Measurements from ENCODE around the gene ATXN7L1. TPM values are rescaled to one million over a fixed set of nuclear protein-coding genes. Genes with fewer than 3 reads are reported as not detected.

ATXN7L1 gene
- total and polyA plus RNA-seq, 2 of the 4 experiments (the other 2 are of a cell fraction): 3.5 to 4.3 TPM

DNA sequence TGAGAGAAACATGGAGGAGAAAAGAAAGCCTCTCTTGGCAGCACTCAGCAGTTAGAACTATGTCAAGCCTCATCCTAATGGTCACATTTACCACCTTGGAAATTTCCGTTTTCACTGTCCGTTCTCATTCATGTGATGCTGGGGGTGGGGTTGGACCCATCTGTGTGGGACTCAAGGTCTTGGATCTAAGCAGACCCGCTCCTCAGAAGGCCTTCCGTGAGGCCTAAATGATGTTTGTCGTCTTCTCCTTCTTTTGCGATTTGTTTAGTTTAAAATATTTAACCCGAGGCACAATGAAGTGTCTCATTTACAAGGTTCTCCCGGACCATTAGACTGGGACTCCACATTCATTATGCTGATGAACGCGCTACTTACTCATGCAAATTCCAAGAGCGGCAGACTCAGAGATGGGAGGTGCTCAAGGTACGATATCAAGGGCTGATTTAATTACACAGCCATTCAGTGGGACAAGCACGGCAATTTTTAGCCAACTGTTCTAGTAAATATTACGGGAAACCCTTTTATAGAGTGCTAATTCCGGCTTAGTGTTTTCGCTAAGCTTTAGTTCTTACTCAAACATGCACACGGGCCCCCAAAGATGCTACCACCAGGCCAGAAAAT lies 186.0 kb downstream of the ATXN7L1 start:
- Histone ChIP-seq H2AK5ac (ENCODE audit: low read depth, low read length) (peak overlapping the region; percentile 17; the same call in 1 of the 2 replicates), H4K5ac (ENCODE audit: low read depth, low read length) (peak overlapping the region; percentile 93; the same call in 1 of the 2 replicates), H3K4me1 (ENCODE audit: control insufficient read depth, insufficient read depth, low read length) (peaks cover 4% of the 10 kb centered on the region; the same call in 1 of the 2 replicates), H3K36me3 (ENCODE audit: control insufficient read depth, insufficient read depth, low read length) (no peaks in the 10 kb centered on the region), H4K91ac (ENCODE audit: insufficient read depth, low read depth, low read length) (0 out of 2 replicates have a peak overlapping the region, but pooled peaks have one; percentile 47), H2AFZ (replicated peaks; ENCODE audit: low read length, poor library complexity) (no peak overlapping the region), H3K4ac (ENCODE audit: low read depth, low read length) (peak overlapping the region; percentile 74), H3K4me2 (ENCODE audit: low read depth, low read length) (peak overlapping the region; percentile 66), H3K9ac (ENCODE audit: low read depth, low read length) (no peak overlapping the region), H3K9me3 (ENCODE audit: control insufficient read depth, insufficient read depth, low read length) (no peaks in the 10 kb centered on the region; the same call in 1 of the 2 replicates), H3K14ac (replicated peaks; ENCODE audit: low read depth, low read length) (peak overlapping the region; percentile 72), H2BK5ac (ENCODE audit: low read depth, low read length, poor library complexity, severe bottlenecking) (no peak overlapping the region), H2AK9ac (replicated peaks; ENCODE audit: low read depth, low read length, poor library complexity) (no peak overlapping the region), H3K23ac (ENCODE audit: low read depth, low read length) (0 out of 2 replicates have a peak overlapping the region, but pooled peaks have one; percentile 37), H4K8ac (ENCODE audit: low read depth in 2 of 2, low read length in 2 of 2) (peak overlapping the region in 1 of 2 experiments; percentile 37; a peak in 1 of 4 replicates), H3K18ac (ENCODE audit: low read depth, low read length) (peak overlapping the region; percentile 95), H3K27me3 (ENCODE audit: control insufficient read depth, insufficient read depth, low read length) (no peaks in the 10 kb centered on the region), H2BK20ac (ENCODE audit: low read depth, low read length) (peak overlapping the region; percentile 60; the same call in 1 of the 2 replicates), H4K20me1 (ENCODE audit: insufficient read depth, low read length) (peaks cover 7% of the 10 kb centered on the region), H2BK120ac (ENCODE audit: low read depth, low read length) (peak overlapping the region; percentile 84), H3K4me3 (ENCODE audit: insufficient read depth, low read depth, low read length) (0 out of 2 replicates have a peak overlapping the region, but pooled peaks have one; percentile 8), H3K79me1 (ENCODE audit: low read depth in 1 of 2, low read length in 2 of 2) (peaks cover 3 to 9% of the 10 kb centered on the region in 2 experiments; a peak in 2 of 4 replicates), H2BK15ac (ENCODE audit: low read depth, low read length) (no peak overlapping the region; the same call in 2 of the 3 replicates), H3K27ac (ENCODE audit: insufficient read depth, low read length) (peak overlapping the region; percentile 91; the same call in 1 of the 2 replicates), H3K9me1 (ENCODE audit: insufficient read depth, low read length) (peaks cover 12% of the 10 kb centered on the region; the same call in 1 of the 2 replicates), H3K56ac (ENCODE audit: extremely low read depth, insufficient read depth, low read length) (no peak overlapping the region)
- WGBS, 2 experiments (ENCODE audit: extremely low coverage in 2 of 2, insufficient read length in 1 of 2): 81% methylated on average over 9 of the region's 17 CpGs; no CpG with 5 or more reads in 1 of the 2 experiments
- TF ChIP-seq BHLHE40 (IDR thresholded peaks at IDR 0.05; ENCODE audit: low read depth, low read length) (no peak), CHD1 (IDR thresholded peaks at IDR 0.05; ENCODE audit: low read depth, low read length) (no peak), RAD21 (IDR thresholded peaks at IDR 0.05; ENCODE audit: low read length) (no peak)
- ChIA-PET POLR2A (ENCODE audit: unreplicated experiment) (no interaction called here), CTCF (no interaction called here)
- DNase-seq (no peak), ATAC-seq (ENCODE audit: low read depth) (no peak)
- in situ Hi-C loops (cut with MboI; ENCODE audit: low sequenced_read_pairs): no loop called here
- dilution Hi-C loops (cut with HindIII; ENCODE audit: low sequenced_read_pairs, unreplicated experiment): no loop called here
- no TSS peak for BruUV-seq (replicated peaks)
- intact Hi-C loops (cut with micrococcal nuclease): no loop called here

Data from IMR-90 (cell line).